Stimulated activated CD8-positive, alpha-beta memory T cell treated with anti-CD3 and anti-CD28 coated beads, Interleukin-4, amount 100 ng/mL, for 24 hours (primary cell): Measurements from ENCODE around the gene DBET.
"Not testable (repeated sequence)": the region's sequence is repeated elsewhere in the genome, so short reads cannot be mapped to it uniquely, and the experiment has no call there.

ENCODE experiments used
- DNase-seq: peaks from one replicate; pipeline ENCODE4 v3.0.0-alpha.2; 2020; ENCODE audit warnings: low read depth

DBET gene

GRCh38 chr4:190049378-190050239 lies 14.7 kb upstream of the DBET start:
- DNase-seq = not testable (repeated sequence)

- DNase-seq = not testable (repeated sequence)
Measured at GRCh38 chr4:190058997-190059396, 5.3 kb upstream of the DBET start.

GRCh38 chr4:190064805-190065204 lies 503 bp downstream of the DBET start:
- DNase-seq = not testable (repeated sequence)

- DNase-seq = not testable (repeated sequence)
Measured at GRCh38 chr4:190068351-190068750, 4.0 kb downstream of the DBET start.

GRCh38 chr4:190093052-190093451 lies 28.8 kb downstream of the DBET start:
- DNase-seq = not testable (repeated sequence)

- not testable (repeated sequence) for DNase-seq
Measured at GRCh38 chr4:190094031-190094430, 29.7 kb downstream of the DBET start.

- not testable (repeated sequence) for DNase-seq
Measured at GRCh38 chr4:190095335-190095734, 31.0 kb downstream of the DBET start.

- DNase-seq = not testable (repeated sequence)
Measured at GRCh38 chr4:190099605-190100004, 35.3 kb downstream of the DBET start.

- not testable (repeated sequence) for DNase-seq
Measured at GRCh38 chr4:190101525-190101924, 37.2 kb downstream of the DBET start.

- DNase-seq = not testable (repeated sequence)
Measured at GRCh38 chr4:190106191-190106590, 41.9 kb downstream of the DBET start.

- DNase-seq = not testable (repeated sequence)
Measured at GRCh38 chr4:190106611-190107480, 42.5 kb downstream of the DBET start.

- not testable (repeated sequence) for DNase-seq
Measured at GRCh38 chr4:190107766-190108485, 43.6 kb downstream of the DBET start.

GRCh38 chr4:190108756-190109155 lies 44.5 kb downstream of the DBET start:
- not testable (repeated sequence) for DNase-seq

GRCh38 chr4:190109390-190110011 lies 45.2 kb downstream of the DBET start:
- DNase-seq = not testable (repeated sequence)

GRCh38 chr4:190110033-190110432 lies 45.7 kb downstream of the DBET start:
- not testable (repeated sequence) for DNase-seq

- DNase-seq = not testable (repeated sequence)
Measured at GRCh38 chr4:190110570-190111295, 46.4 kb downstream of the DBET start.

GRCh38 chr4:190112879-190113278 lies 48.6 kb downstream of the DBET start:
- not testable (repeated sequence) for DNase-seq

- DNase-seq = not testable (repeated sequence)
Measured at GRCh38 chr4:190114991-190115390, 50.7 kb downstream of the DBET start.
